ENCODE results near the gene KRT10. TPM values are rescaled to one million over a fixed set of nuclear protein-coding genes. Genes with fewer than 3 reads are reported as not detected.

The KRT10 gene
- total RNA-seq, 1 donor from 2014 or later: 50.6 TPM

DNA sequence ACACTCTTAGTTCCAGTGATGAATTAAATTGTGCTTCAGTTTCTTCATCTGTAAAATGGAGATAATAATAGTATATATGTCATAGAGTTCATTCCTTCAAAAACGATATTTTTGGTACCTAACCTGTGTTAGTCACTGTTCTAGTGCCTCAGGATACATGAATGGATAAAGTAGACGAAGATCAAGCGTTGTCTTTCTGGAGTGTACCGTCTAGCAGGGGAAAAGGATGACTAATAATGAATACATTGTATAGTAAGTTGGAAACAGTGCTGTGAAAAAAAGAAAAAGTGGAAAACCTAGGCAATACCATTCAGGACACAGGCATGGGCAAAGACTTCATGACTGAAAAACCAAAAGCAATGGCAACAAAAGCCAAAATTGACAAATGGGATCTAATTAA lies 8.6 kb downstream of the KRT10 start:
- Histone ChIP-seq H3K27me3 (ENCODE audit: insufficient read depth, low read length) (no peaks in the 10 kb centered on the region), H3K4me2 (ENCODE audit: low read length) (peak overlapping the region; percentile 15), H4K20me1 (ENCODE audit: insufficient read depth, low read length) (no peaks in the 10 kb centered on the region), H3K79me2 (ENCODE audit: insufficient read depth, low read length) (peaks cover 16% of the 10 kb centered on the region), H3K36me3 (ENCODE audit: insufficient read depth, low read length) (peaks cover 13% of the 10 kb centered on the region), H3K4me3 (ENCODE audit: insufficient read depth, low read depth, low read length) (no peak overlapping the region), H3K9ac (ENCODE audit: low read length) (no peak overlapping the region), H3K27ac (ENCODE audit: low read depth, low read length) (no peak overlapping the region), H3K4me1 (ENCODE audit: insufficient read depth, low read length) (peaks cover 12% of the 10 kb centered on the region), H3K9me3 (ENCODE audit: insufficient read depth, low read depth, low read length) (no peaks in the 10 kb centered on the region), H2AFZ (ENCODE audit: low read depth, low read length) (no peak overlapping the region)
- peak; percentile 46 for DNase-seq (ENCODE audit: low read depth)
- Mint-ChIP-seq H3K27ac (ENCODE audit: unreplicated experiment) (no peak overlapping the region), H3K4me3 (ENCODE audit: unreplicated experiment) (no peak overlapping the region), H3K27me3 (ENCODE audit: low read depth, unreplicated experiment) (peaks cover 10% of the 10 kb centered on the region), H3K4me1 (ENCODE audit: low read depth, unreplicated experiment) (peaks cover 13% of the 10 kb centered on the region), H3K36me3 (ENCODE audit: low read depth, unreplicated experiment) (peaks cover 5% of the 10 kb centered on the region), H3K9me3 (ENCODE audit: unreplicated experiment) (no peaks in the 10 kb centered on the region)
- no peak for FAIRE-seq
- TF ChIP-seq, protein P1, sequence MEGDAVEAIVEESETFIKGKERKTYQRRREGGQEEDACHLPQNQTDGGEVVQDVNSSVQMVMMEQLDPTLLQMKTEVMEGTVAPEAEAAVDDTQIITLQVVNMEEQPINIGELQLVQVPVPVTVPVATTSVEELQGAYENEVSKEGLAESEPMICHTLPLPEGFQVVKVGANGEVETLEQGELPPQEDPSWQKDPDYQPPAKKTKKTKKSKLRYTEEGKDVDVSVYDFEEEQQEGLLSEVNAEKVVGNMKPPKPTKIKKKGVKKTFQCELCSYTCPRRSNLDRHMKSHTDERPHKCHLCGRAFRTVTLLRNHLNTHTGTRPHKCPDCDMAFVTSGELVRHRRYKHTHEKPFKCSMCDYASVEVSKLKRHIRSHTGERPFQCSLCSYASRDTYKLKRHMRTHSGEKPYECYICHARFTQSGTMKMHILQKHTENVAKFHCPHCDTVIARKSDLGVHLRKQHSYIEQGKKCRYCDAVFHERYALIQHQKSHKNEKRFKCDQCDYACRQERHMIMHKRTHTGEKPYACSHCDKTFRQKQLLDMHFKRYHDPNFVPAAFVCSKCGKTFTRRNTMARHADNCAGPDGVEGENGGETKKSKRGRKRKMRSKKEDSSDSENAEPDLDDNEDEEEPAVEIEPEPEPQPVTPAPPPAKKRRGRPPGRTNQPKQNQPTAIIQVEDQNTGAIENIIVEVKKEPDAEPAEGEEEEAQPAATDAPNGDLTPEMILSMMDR (IDR thresholded peaks at IDR 0.05; ENCODE audit: insufficient read depth, low read depth, low read length): no peak
- no peak for TF ChIP-seq EZH2 (IDR thresholded peaks at IDR 0.05; ENCODE audit: insufficient read depth, low read length)

DNA sequence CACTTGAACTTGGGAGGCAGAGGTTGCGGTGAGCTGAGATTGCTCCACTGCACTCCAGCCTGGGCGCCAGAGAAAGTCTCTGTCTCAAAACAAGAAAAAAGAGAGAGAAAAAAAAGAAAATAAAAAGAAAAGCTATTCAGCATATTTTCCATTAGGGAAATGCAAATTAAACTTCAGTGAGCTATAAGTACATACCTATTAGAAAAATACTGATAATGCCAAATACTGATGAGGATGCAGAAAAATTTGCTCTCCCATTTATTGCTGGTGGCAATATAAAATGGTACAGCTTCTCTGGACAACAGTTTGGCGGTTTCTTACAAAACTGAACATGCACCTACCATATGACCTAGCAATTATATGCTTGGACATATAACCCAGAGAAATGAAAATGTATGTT lies 9.8 kb downstream of the KRT10 start:
- Histone ChIP-seq H4K20me1 (ENCODE audit: insufficient read depth, low read length) (no peaks in the 10 kb centered on the region), H2AFZ (ENCODE audit: low read depth, low read length) (no peak overlapping the region), H3K4me1 (ENCODE audit: insufficient read depth, low read length) (peaks cover 12% of the 10 kb centered on the region), H3K27ac (ENCODE audit: low read depth, low read length) (no peak overlapping the region), H3K4me3 (ENCODE audit: insufficient read depth, low read depth, low read length) (no peak overlapping the region), H3K4me2 (ENCODE audit: low read length) (no peak overlapping the region), H3K9me3 (ENCODE audit: insufficient read depth, low read depth, low read length) (no peaks in the 10 kb centered on the region), H3K27me3 (ENCODE audit: insufficient read depth, low read length) (no peaks in the 10 kb centered on the region), H3K9ac (ENCODE audit: low read length) (no peak overlapping the region), H3K79me2 (ENCODE audit: insufficient read depth, low read length) (peaks cover 6% of the 10 kb centered on the region), H3K36me3 (ENCODE audit: insufficient read depth, low read length) (peaks cover 10% of the 10 kb centered on the region)
- Mint-ChIP-seq H3K36me3 (ENCODE audit: low read depth, unreplicated experiment) (peaks cover 5% of the 10 kb centered on the region), H3K4me3 (ENCODE audit: unreplicated experiment) (no peak overlapping the region), H3K27me3 (ENCODE audit: low read depth, unreplicated experiment) (peaks cover 18% of the 10 kb centered on the region), H3K4me1 (ENCODE audit: low read depth, unreplicated experiment) (peaks cover 13% of the 10 kb centered on the region), H3K27ac (ENCODE audit: unreplicated experiment) (no peak overlapping the region), H3K9me3 (ENCODE audit: unreplicated experiment) (no peaks in the 10 kb centered on the region)
- FAIRE-seq (no peak), DNase-seq (ENCODE audit: low read depth) (no peak)
- TF ChIP-seq, protein P1 (IDR thresholded peaks at IDR 0.05; ENCODE audit: insufficient read depth, low read depth, low read length): no peak
- TF ChIP-seq EZH2 (IDR thresholded peaks at IDR 0.05; ENCODE audit: insufficient read depth, low read length): no peak

DNA sequence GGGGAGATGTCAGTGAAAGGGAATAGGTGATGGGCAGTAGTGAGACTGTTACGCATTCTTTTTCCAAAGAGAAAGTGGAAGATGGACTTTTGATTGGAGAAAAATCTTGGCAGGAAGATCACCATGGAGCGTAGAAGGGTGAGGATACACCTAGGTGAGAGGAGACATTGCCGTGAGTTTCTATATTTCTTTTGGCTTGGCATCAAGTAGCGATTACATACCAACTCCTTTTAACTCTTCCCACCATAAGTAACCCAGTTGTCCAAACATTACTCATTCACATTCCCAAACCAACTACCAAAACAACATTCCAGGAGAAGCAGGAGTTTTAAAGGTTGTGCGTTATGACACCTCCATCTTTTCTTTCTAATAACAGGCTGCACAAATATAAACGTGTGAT lies 11.9 kb downstream of the KRT10 start:
- DNase-seq (ENCODE audit: low read depth) (peak; percentile 81), FAIRE-seq (no peak)
- Histone ChIP-seq H3K4me3 (ENCODE audit: insufficient read depth, low read depth, low read length) (peak overlapping the region; percentile 0), H3K27me3 (ENCODE audit: insufficient read depth, low read length) (no peaks in the 10 kb centered on the region), H4K20me1 (ENCODE audit: insufficient read depth, low read length) (no peaks in the 10 kb centered on the region), H2AFZ (ENCODE audit: low read depth, low read length) (no peak overlapping the region), H3K9me3 (ENCODE audit: insufficient read depth, low read depth, low read length) (no peaks in the 10 kb centered on the region), H3K9ac (ENCODE audit: low read length) (peak overlapping the region; percentile 20), H3K79me2 (ENCODE audit: insufficient read depth, low read length) (no peaks in the 10 kb centered on the region), H3K27ac (ENCODE audit: low read depth, low read length) (peak overlapping the region; percentile 75), H3K4me2 (ENCODE audit: low read length) (peak overlapping the region; percentile 57), H3K4me1 (ENCODE audit: insufficient read depth, low read length) (peaks cover 12% of the 10 kb centered on the region), H3K36me3 (ENCODE audit: insufficient read depth, low read length) (no peaks in the 10 kb centered on the region)
- Mint-ChIP-seq H3K36me3 (ENCODE audit: low read depth, unreplicated experiment) (no peaks in the 10 kb centered on the region), H3K9me3 (ENCODE audit: unreplicated experiment) (no peaks in the 10 kb centered on the region), H3K4me1 (ENCODE audit: low read depth, unreplicated experiment) (peaks cover 10% of the 10 kb centered on the region), H3K27ac (ENCODE audit: unreplicated experiment) (no peak overlapping the region), H3K4me3 (ENCODE audit: unreplicated experiment) (no peak overlapping the region), H3K27me3 (ENCODE audit: low read depth, unreplicated experiment) (peaks cover 35% of the 10 kb centered on the region)
- TF ChIP-seq, protein P1 (IDR thresholded peaks at IDR 0.05; ENCODE audit: insufficient read depth, low read depth, low read length): no peak
- no peak for TF ChIP-seq EZH2 (IDR thresholded peaks at IDR 0.05; ENCODE audit: insufficient read depth, low read length)
